Thoracic aorta (tissue), 2 donors: ENCODE data around the gene DMXL1. TPM values are rescaled to one million over a fixed set of nuclear protein-coding genes. Genes with fewer than 3 reads are reported as not detected.

Source experiments
- ATAC-seq: fragments of 150-250 bp; one replicate; pipeline ENCODE4 v1.8.0; 2017; ENCODE audit warnings: low read depth; ENCODE audit not compliant: insufficient number of reproducible peaks, low FRiP score
- DNase-seq: peaks from one replicate; pipeline ENCODE4 v3.0.0-alpha.2; 2020; ENCODE audit warnings: low spot score
- H3K27ac ChIP-seq, 2 donors: fragments of 200-600 bp; sonication (generic); 1 replicate in 1 of 2; 2 replicates in 1 of 2; pipeline ENCODE4 v1.5.1; 2016; ENCODE audit warnings: mild to moderate bottlenecking in 2 of 2, moderate library complexity in 2 of 2
- H3K27me3 ChIP-seq: fragments of 200-600 bp; sonication (generic); replicated peaks from 2 replicates; pipeline ENCODE4 v1.6.0; 2016; ENCODE audit warnings: mild to moderate bottlenecking; ENCODE audit not compliant: insufficient read depth
- H3K36me3 ChIP-seq: fragments of 200-600 bp; sonication (generic); one replicate; pipeline ENCODE4 v1.5.1; 2016
- H3K4me1 ChIP-seq, 2 donors: fragments of 200-600 bp; sonication (generic); 1 replicate in 1 of 2; 2 replicates in 1 of 2; pipeline versions ENCODE4 v1.5.1 to v1.6.0; 2016; ENCODE audit warnings: low read depth in 2 of 2, mild to moderate bottlenecking in 1 of 2; ENCODE audit not compliant: control insufficient read depth in 1 of 2
- H3K4me3 ChIP-seq: fragments of 200-600 bp; sonication (generic); 2 replicates; pipeline ENCODE4 v1.5.1; 2016; ENCODE audit warnings: mild to moderate bottlenecking
- H3K9me3 ChIP-seq: fragments of 200-600 bp; sonication (generic); 2 replicates; pipeline ENCODE4 v1.5.1; 2016
- total RNA-seq, 2 donors: library from RNA; depleted of rRNA; stranded (reverse); fragments of >200 nt; gene quantifications; one replicate each; pipeline versions ENCODE4 v1.1.0 to v1.2.3, GENCODE V29; 2016
- TF ChIP-seq, protein P1 (sequence below): fragments of 200-600 bp; sonication (generic); IDR thresholded peaks from one replicate; pipeline ENCODE4 v1.5.1; 2019; ENCODE audit warnings: antibody characterized with exemption

The DMXL1 gene
- total RNA-seq, 2 donors from 2014 or later = 47.4 to 67.6 TPM

DNA sequence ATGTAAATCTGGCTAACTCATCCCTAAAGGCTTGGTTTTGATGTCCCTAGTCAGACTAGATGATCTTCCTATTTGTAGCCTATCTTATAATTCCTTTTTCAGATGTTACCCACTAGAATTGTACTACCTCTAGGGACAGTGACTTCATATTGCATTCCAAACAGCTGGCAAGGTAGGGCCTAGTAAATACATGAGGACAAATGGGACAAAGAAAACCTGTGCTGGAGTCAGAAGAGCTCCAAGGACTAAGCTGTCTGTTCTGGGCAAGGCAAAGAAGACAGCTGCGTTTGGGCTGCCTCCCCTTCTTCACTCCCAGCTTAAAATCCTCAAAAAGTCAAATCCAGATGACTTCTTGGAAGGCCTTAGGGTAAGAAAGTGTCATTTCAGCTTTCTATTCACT, 10.0 kb downstream of the DMXL1 start:
- H3K36me3 ChIP-seq = no peaks in the 10 kb centered on the region
- H3K27ac ChIP-seq = no peak overlapping the region
- no peak overlapping the region for H3K4me3 ChIP-seq
- TF ChIP-seq, protein P1, sequence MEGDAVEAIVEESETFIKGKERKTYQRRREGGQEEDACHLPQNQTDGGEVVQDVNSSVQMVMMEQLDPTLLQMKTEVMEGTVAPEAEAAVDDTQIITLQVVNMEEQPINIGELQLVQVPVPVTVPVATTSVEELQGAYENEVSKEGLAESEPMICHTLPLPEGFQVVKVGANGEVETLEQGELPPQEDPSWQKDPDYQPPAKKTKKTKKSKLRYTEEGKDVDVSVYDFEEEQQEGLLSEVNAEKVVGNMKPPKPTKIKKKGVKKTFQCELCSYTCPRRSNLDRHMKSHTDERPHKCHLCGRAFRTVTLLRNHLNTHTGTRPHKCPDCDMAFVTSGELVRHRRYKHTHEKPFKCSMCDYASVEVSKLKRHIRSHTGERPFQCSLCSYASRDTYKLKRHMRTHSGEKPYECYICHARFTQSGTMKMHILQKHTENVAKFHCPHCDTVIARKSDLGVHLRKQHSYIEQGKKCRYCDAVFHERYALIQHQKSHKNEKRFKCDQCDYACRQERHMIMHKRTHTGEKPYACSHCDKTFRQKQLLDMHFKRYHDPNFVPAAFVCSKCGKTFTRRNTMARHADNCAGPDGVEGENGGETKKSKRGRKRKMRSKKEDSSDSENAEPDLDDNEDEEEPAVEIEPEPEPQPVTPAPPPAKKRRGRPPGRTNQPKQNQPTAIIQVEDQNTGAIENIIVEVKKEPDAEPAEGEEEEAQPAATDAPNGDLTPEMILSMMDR = no peak
- H3K4me1 ChIP-seq = peaks cover 9 to 35% of the 10 kb centered on the region in 2 donors
- DNase-seq (no peak), ATAC-seq (no peak)
- no peaks in the 10 kb centered on the region for H3K9me3 ChIP-seq
- H3K27me3 ChIP-seq = no peaks in the 10 kb centered on the region

DNA sequence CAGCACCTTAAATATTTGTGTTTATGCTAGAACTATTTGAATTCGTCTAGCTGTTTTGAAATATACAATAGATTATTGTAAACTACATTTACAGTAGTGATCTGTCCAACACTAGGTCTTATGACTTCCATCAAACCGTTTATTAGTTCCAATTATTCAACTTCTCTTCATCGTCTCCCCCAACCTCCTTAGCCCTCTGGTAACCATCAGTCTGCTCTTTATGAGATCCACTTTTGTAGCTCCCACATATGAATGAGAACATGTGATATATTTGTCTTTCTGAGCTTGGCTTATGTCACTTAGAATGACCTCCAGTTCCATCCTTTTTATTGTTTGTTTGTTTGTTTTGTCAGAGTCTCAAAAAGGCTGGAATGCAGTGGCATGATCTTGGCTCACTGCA, 11.8 kb downstream of the DMXL1 start:
- H3K36me3 ChIP-seq = no peaks in the 10 kb centered on the region
- ATAC-seq (no peak), DNase-seq (no peak)
- no peak overlapping the region for H3K27ac ChIP-seq
- peaks cover 9 to 31% of the 10 kb centered on the region in 2 donors for H3K4me1 ChIP-seq
- TF ChIP-seq, protein P1 = no peak
- no peaks in the 10 kb centered on the region for H3K9me3 ChIP-seq
- no peaks in the 10 kb centered on the region for H3K27me3 ChIP-seq
- H3K4me3 ChIP-seq = no peak overlapping the region

DNA sequence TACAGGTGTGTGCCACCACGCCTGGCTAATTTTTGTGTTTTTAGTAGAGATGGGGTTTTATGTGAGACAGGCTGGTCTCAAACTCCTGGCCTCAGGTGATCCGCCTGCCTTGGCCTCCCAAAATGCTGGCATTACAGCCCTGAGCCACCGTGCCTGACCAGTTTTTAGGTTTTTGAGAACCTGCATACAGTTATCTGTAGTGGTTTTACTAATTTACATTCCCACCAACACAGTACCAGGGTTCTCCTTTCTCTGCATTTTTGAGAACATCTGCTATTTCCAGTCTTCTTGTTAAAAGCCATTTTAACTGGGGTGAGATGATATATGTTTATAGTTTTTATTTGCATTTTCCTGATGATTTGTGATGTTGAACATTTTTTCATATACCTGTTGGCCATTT, 12.8 kb downstream of the DMXL1 start:
- no peak overlapping the region for H3K27ac ChIP-seq
- DNase-seq (no peak), ATAC-seq (no peak)
- H3K9me3 ChIP-seq = no peaks in the 10 kb centered on the region
- no peaks in the 10 kb centered on the region for H3K36me3 ChIP-seq
- peaks cover 0 to 21% of the 10 kb centered on the region in 2 donors for H3K4me1 ChIP-seq
- no peaks in the 10 kb centered on the region for H3K27me3 ChIP-seq
- TF ChIP-seq, protein P1 = no peak
- H3K4me3 ChIP-seq = no peak overlapping the region

- ATAC-seq = no peak
- TF ChIP-seq, protein P1 = no peak
- Histone ChIP-seq H3K27ac (no peak overlapping the region), H3K36me3 (no peaks in the 10 kb centered on the region), H3K4me3 (no peak overlapping the region), H3K9me3 (no peaks in the 10 kb centered on the region), H3K27me3 (no peaks in the 10 kb centered on the region), H3K4me1 (no peaks in the 10 kb centered on the region)
- no peak for DNase-seq
Measured at GRCh38 chr5:119088438-119088837, 17.6 kb downstream of the DMXL1 start.

- TF ChIP-seq, protein P1 = no peak
- DNase-seq (no peak), ATAC-seq (no peak)
- Histone ChIP-seq H3K27ac (no peak overlapping the region), H3K27me3 (no peaks in the 10 kb centered on the region), H3K36me3 (no peaks in the 10 kb centered on the region), H3K4me3 (no peak overlapping the region), H3K9me3 (no peaks in the 10 kb centered on the region), H3K4me1 (no peaks in the 10 kb centered on the region)
Measured at GRCh38 chr5:119095611-119096010, 24.7 kb downstream of the DMXL1 start.
